ENCODE data around the gene ACACB. TPM values are rescaled to one million over a fixed set of nuclear protein-coding genes. Genes with fewer than 3 reads are reported as not detected.

Gene ACACB
- polyA plus RNA-seq, 1 donor from 2014 or later: 0.22 TPM

DNA sequence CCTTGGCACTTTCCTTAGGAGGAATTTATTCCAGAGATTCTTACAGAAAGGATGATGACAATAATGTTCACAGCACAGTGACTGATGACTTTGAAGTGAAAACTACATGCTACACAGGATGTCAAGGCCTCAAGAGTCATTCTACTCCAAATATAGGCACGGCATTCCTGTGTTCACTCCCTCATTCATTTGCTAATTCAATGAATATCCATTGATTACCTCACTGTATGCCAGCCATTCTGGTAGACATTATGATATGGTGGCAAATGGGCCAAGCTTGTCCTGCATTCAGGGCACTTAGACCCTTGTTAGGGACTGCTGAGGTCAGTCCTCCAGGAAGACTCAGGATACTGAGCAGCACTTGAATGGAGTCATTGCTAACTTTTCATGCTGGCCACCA lies 144.7 kb downstream of the ACACB start:
- H3K79me2 ChIP-seq (replicated peaks; ENCODE audit: insufficient read depth, low read length): no peaks in the 10 kb centered on the region
- no peak overlapping the region for H3K27ac ChIP-seq (ENCODE audit: low read length)
- H3K4me3 ChIP-seq (ENCODE audit: low read length): no peak overlapping the region
- no peak for TF ChIP-seq EZH2 (IDR thresholded peaks at IDR 0.05; ENCODE audit: borderline replicate concordance, insufficient read depth, low read length, poor library complexity, severe bottlenecking)
- TF ChIP-seq, protein P1, sequence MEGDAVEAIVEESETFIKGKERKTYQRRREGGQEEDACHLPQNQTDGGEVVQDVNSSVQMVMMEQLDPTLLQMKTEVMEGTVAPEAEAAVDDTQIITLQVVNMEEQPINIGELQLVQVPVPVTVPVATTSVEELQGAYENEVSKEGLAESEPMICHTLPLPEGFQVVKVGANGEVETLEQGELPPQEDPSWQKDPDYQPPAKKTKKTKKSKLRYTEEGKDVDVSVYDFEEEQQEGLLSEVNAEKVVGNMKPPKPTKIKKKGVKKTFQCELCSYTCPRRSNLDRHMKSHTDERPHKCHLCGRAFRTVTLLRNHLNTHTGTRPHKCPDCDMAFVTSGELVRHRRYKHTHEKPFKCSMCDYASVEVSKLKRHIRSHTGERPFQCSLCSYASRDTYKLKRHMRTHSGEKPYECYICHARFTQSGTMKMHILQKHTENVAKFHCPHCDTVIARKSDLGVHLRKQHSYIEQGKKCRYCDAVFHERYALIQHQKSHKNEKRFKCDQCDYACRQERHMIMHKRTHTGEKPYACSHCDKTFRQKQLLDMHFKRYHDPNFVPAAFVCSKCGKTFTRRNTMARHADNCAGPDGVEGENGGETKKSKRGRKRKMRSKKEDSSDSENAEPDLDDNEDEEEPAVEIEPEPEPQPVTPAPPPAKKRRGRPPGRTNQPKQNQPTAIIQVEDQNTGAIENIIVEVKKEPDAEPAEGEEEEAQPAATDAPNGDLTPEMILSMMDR (IDR thresholded peaks at IDR 0.05; ENCODE audit: poor library complexity, severe bottlenecking): no peak
- no peak for TF ChIP-seq POLR2AphosphoS5 (IDR thresholded peaks at IDR 0.05)
- TF ChIP-seq TAF1 (IDR thresholded peaks at IDR 0.05; ENCODE audit: low read depth): no peak
- no peak for TF ChIP-seq MXI1 (conservative IDR thresholded peaks at IDR 0.05; ENCODE audit: poor library complexity, severe bottlenecking)
- TF ChIP-seq EP300 (conservative IDR thresholded peaks at IDR 0.05; ENCODE audit: poor library complexity, severe bottlenecking): no peak
- TF ChIP-seq SMC3 (conservative IDR thresholded peaks at IDR 0.05; ENCODE audit: poor library complexity): no peak
- TF ChIP-seq RAD21 (conservative IDR thresholded peaks at IDR 0.05): no peak
- TF ChIP-seq, protein P2, sequence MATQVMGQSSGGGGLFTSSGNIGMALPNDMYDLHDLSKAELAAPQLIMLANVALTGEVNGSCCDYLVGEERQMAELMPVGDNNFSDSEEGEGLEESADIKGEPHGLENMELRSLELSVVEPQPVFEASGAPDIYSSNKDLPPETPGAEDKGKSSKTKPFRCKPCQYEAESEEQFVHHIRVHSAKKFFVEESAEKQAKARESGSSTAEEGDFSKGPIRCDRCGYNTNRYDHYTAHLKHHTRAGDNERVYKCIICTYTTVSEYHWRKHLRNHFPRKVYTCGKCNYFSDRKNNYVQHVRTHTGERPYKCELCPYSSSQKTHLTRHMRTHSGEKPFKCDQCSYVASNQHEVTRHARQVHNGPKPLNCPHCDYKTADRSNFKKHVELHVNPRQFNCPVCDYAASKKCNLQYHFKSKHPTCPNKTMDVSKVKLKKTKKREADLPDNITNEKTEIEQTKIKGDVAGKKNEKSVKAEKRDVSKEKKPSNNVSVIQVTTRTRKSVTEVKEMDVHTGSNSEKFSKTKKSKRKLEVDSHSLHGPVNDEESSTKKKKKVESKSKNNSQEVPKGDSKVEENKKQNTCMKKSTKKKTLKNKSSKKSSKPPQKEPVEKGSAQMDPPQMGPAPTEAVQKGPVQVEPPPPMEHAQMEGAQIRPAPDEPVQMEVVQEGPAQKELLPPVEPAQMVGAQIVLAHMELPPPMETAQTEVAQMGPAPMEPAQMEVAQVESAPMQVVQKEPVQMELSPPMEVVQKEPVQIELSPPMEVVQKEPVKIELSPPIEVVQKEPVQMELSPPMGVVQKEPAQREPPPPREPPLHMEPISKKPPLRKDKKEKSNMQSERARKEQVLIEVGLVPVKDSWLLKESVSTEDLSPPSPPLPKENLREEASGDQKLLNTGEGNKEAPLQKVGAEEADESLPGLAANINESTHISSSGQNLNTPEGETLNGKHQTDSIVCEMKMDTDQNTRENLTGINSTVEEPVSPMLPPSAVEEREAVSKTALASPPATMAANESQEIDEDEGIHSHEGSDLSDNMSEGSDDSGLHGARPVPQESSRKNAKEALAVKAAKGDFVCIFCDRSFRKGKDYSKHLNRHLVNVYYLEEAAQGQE (IDR thresholded peaks at IDR 0.05; ENCODE audit: borderline replicate concordance): no peak
- H3K9me2 ChIP-seq (ENCODE audit: insufficient read depth, low read length): no peaks in the 10 kb centered on the region
- no peak overlapping the region for H2AFZ ChIP-seq (ENCODE audit: low read depth, low read length)
- H3K27me3 ChIP-seq (ENCODE audit: insufficient read depth, low read depth, low read length): no peaks in the 10 kb centered on the region
- no peaks in the 10 kb centered on the region for H4K20me1 ChIP-seq (ENCODE audit: insufficient read depth)
- no peaks in the 10 kb centered on the region for H3K9me3 ChIP-seq (ENCODE audit: low read length)
- no peaks in the 10 kb centered on the region for H3F3A ChIP-seq (ENCODE audit: insufficient read depth, low read length, poor library complexity, severe bottlenecking)
- no peak overlapping the region for H3K9ac ChIP-seq (ENCODE audit: low read length)
- H3K36me3 ChIP-seq (ENCODE audit: insufficient read depth, low read length): no peaks in the 10 kb centered on the region
- no peak overlapping the region for H3K4me2 ChIP-seq (ENCODE audit: low read length)

DNA sequence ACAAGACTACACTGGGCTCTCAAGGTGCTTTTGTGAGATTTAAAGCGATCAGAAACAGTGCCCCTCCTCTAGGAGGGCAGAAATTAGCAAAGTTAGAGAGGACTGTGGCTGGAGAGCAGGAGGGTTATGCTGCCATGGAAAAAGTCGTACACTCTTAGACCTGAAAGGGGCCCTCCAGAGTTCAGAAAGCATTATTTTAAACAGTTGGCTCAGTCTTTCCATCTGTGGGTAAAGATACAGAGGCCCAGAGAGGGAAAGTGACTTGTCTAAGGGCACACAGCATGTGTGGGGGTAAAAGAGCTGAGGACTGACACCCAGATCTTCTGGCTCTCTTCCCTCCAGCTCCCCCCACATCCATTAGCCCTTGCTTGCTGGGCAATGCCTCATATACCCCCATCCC lies 145.6 kb downstream of the ACACB start:
- no peaks in the 10 kb centered on the region for H4K20me1 ChIP-seq (ENCODE audit: insufficient read depth)
- H3K9ac ChIP-seq (ENCODE audit: low read length): no peak overlapping the region
- no peak overlapping the region for H3K4me3 ChIP-seq (ENCODE audit: low read length)
- no peaks in the 10 kb centered on the region for H3K79me2 ChIP-seq (replicated peaks; ENCODE audit: insufficient read depth, low read length)
- H2AFZ ChIP-seq (ENCODE audit: low read depth, low read length): no peak overlapping the region
- no peak overlapping the region for H3K4me2 ChIP-seq (ENCODE audit: low read length)
- no peaks in the 10 kb centered on the region for H3F3A ChIP-seq (ENCODE audit: insufficient read depth, low read length, poor library complexity, severe bottlenecking)
- H3K36me3 ChIP-seq (ENCODE audit: insufficient read depth, low read length): no peaks in the 10 kb centered on the region
- no peaks in the 10 kb centered on the region for H3K27me3 ChIP-seq (ENCODE audit: insufficient read depth, low read depth, low read length)
- no peak overlapping the region for H3K27ac ChIP-seq (ENCODE audit: low read length)
- TF ChIP-seq RAD21 (conservative IDR thresholded peaks at IDR 0.05): no peak
- TF ChIP-seq, protein P1 (IDR thresholded peaks at IDR 0.05; ENCODE audit: poor library complexity, severe bottlenecking): no peak
- no peak for TF ChIP-seq MXI1 (conservative IDR thresholded peaks at IDR 0.05; ENCODE audit: poor library complexity, severe bottlenecking)
- no peak for TF ChIP-seq TAF1 (IDR thresholded peaks at IDR 0.05; ENCODE audit: low read depth)
- no peak for TF ChIP-seq EP300 (conservative IDR thresholded peaks at IDR 0.05; ENCODE audit: poor library complexity, severe bottlenecking)
- TF ChIP-seq SMC3 (conservative IDR thresholded peaks at IDR 0.05; ENCODE audit: poor library complexity): no peak
- TF ChIP-seq, protein P2 (IDR thresholded peaks at IDR 0.05; ENCODE audit: borderline replicate concordance): no peak
- TF ChIP-seq POLR2AphosphoS5 (IDR thresholded peaks at IDR 0.05): no peak
- no peak for TF ChIP-seq EZH2 (IDR thresholded peaks at IDR 0.05; ENCODE audit: borderline replicate concordance, insufficient read depth, low read length, poor library complexity, severe bottlenecking)
- no peaks in the 10 kb centered on the region for H3K9me3 ChIP-seq (ENCODE audit: low read length)
- H3K9me2 ChIP-seq (ENCODE audit: insufficient read depth, low read length): no peaks in the 10 kb centered on the region

Measured in neural cell (in vitro differentiated cells).